Keratinocyte (primary cell): ENCODE results near the gene ANO3. TPM values are rescaled to one million over a fixed set of nuclear protein-coding genes. Genes with fewer than 3 reads are reported as not detected.

Experiments used
- DNase-seq: peaks from one replicate; pipeline ENCODE4 v3.0.0-alpha.2; 2011; ENCODE audit warnings: low read depth, missing footprints, low spot score
- FAIRE-seq: peaks from 2 replicates; lab custom pipeline; 2011; peaks lifted over from hg19 to GRCh38; lab: Jason Lieb, UNC
- H2AFZ ChIP-seq: 2 replicates; pipeline ENCODE4 v1.6.0; 2012; ENCODE audit warnings: low read length, control low read depth, inconsistent platforms; ENCODE audit not compliant: control insufficient read depth
- H3K27ac ChIP-seq: 2 replicates; pipeline ENCODE4 v1.5.1; 2011; ENCODE audit warnings: low read length; ENCODE audit not compliant: control insufficient read depth, insufficient read depth
- H3K27me3 ChIP-seq: 3 replicates; pipeline ENCODE4 v1.6.0; 2011; ENCODE audit warnings: low read length; ENCODE audit not compliant: control insufficient read depth, insufficient read depth; ENCODE audit errors: extremely low read depth
- H3K36me3 ChIP-seq, 2 experiments: 2 replicates in 1 of 2; 3 replicates in 1 of 2; pipeline ENCODE4 v1.5.1; 2011; ENCODE audit warnings: low read length in 2 of 2, mild to moderate bottlenecking in 1 of 2; ENCODE audit not compliant: control insufficient read depth in 2 of 2, insufficient read depth in 2 of 2; ENCODE audit errors: extremely low read depth in 1 of 2
- H3K4me1 ChIP-seq: 3 replicates; pipeline ENCODE4 v1.5.1; 2011; ENCODE audit warnings: low read length; ENCODE audit not compliant: control insufficient read depth, insufficient read depth; ENCODE audit errors: extremely low read depth
- H3K4me2 ChIP-seq: 3 replicates; pipeline ENCODE4 v1.6.0; 2011; ENCODE audit warnings: low read depth, low read length; ENCODE audit not compliant: control insufficient read depth, insufficient read depth; ENCODE audit errors: extremely low read depth
- H3K4me3 ChIP-seq, 3 experiments: fragments of 200-600 bp in 1 of 3; sonication (generic) in 1 of 3; 2 replicates in 2 of 3; 3 replicates in 1 of 3; pipeline ENCODE4 v1.5.1; 2011 to 2016; ENCODE audit warnings: low read length in 3 of 3, mild to moderate bottlenecking in 3 of 3, control low read depth in 2 of 3, inconsistent platforms in 1 of 3, low read depth in 1 of 3, mixed read lengths in 1 of 3, mixed run types in 1 of 3, moderate library complexity in 1 of 3; ENCODE audit not compliant: control insufficient read depth in 2 of 3, insufficient read depth in 2 of 3; ENCODE audit errors: extremely low read depth in 1 of 3
- H3K79me2 ChIP-seq: 2 replicates; pipeline ENCODE4 v1.6.0; 2012; ENCODE audit warnings: low read length; ENCODE audit not compliant: control insufficient read depth, insufficient read depth
- H3K9ac ChIP-seq: 3 replicates; pipeline ENCODE4 v1.6.0; 2011; ENCODE audit warnings: low read length; ENCODE audit not compliant: control insufficient read depth, insufficient read depth; ENCODE audit errors: extremely low read depth
- H3K9me1 ChIP-seq: 3 replicates; pipeline ENCODE4 v1.6.0; 2011; ENCODE audit warnings: low read length; ENCODE audit not compliant: control insufficient read depth, insufficient read depth; ENCODE audit errors: extremely low read depth
- H3K9me3 ChIP-seq: 2 replicates; pipeline ENCODE4 v1.5.1; 2012; ENCODE audit warnings: low read depth, low read length; ENCODE audit not compliant: control insufficient read depth
- H4K20me1 ChIP-seq: 3 replicates; pipeline ENCODE4 v1.6.0; 2011; ENCODE audit warnings: low read length; ENCODE audit not compliant: control insufficient read depth, insufficient read depth; ENCODE audit errors: extremely low read depth
- EZH2 ChIP-seq: IDR thresholded peaks from one replicate; pipeline ENCODE4 v1.6.1; 2012; ENCODE audit warnings: inconsistent platforms, mild to moderate bottlenecking, low read length, moderate library complexity
- dilution Hi-C: fragments of 300-500 bp; cut with MboI; formaldehyde crosslinking; loops from one replicate; pipeline ENCODE4 v1.7.0; 2020; ENCODE audit warnings: low sequenced_read_pairs; ENCODE audit not compliant: extremely low pct_ligation_motif_present
- polyA plus RNA-seq, 5 experiments: library from polyadenylated mRNA; depleted of rRNA in 3 of 5; stranded (reverse) in 3 of 5; stranded (forward) in 1 of 5; unstranded in 1 of 5; fragments of >200 nt; gene quantifications; 1 replicate in 1 of 5; 2 replicates in 3 of 5; 3 replicates in 1 of 5; pipeline versions ENCODE4 v1.2.1 to v1.2.3, GENCODE V29; 2011 to 2012; ENCODE audit warnings: missing spikeins in 2 of 5, low read depth in 1 of 5, low replicate concordance in 1 of 5
- TF ChIP-seq, protein P1 (sequence below), 3 experiments: IDR thresholded peaks in 1 of 3; conservative IDR thresholded peaks in 1 of 3; optimal IDR thresholded peaks in 1 of 3; 2 replicates in 2 of 3; 3 replicates in 1 of 3; pipeline versions ENCODE3 to v1.5.1; 2011; ENCODE audit warnings: low read length in 3 of 3, mild to moderate bottlenecking in 3 of 3, moderate library complexity in 2 of 3, control low read depth in 1 of 3, inconsistent platforms in 1 of 3; ENCODE audit not compliant: insufficient read depth in 2 of 3; ENCODE audit errors: extremely low read depth in 1 of 3

Gene ANO3
- polyA plus RNA-seq, 1 donor (not counting 4 experiments of a cell fraction or from before 2014, with no cell fraction given), result 0.01 TPM

DNA sequence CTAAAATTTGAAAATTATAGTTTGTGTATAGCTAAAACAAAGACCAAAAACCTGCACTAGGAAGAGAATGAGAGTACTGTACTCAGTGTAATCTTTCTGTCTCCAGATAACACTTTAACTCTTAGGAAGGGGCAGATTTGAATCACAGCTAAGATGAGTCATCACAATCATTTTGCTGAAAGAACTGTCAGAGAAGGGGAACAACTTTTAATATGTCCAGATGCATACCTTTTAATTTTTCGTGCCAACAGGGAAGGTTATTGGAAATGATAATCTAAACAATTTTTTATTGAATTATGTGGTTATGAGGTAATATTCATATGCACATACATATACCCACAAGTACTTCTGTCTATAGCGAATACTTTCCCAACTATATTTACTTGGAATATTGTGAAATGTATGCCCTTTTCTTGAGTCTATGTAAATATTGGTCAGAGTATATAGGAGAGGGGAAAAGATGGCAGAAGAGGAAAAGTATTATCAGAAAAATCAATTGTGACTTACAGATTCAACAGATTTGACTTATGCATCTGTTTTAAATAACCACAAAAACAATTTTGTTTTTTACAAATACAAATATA, 291.2 kb downstream of the ANO3 start:
- H3K9ac ChIP-seq, result no peak overlapping the region
- H3K9me3 ChIP-seq, result no peaks in the 10 kb centered on the region
- H3K9me1 ChIP-seq, result no peaks in the 10 kb centered on the region
- no peak overlapping the region for H3K4me3 ChIP-seq
- no peak overlapping the region for H2AFZ ChIP-seq
- FAIRE-seq (peak; percentile 70), DNase-seq (no peak)
- peak overlapping the region; percentile 56 for H3K27ac ChIP-seq
- H4K20me1 ChIP-seq, result no peaks in the 10 kb centered on the region
- no peaks in the 10 kb centered on the region for H3K27me3 ChIP-seq
- H3K4me2 ChIP-seq, result peak overlapping the region; percentile 31
- dilution Hi-C loops, result no loop called here
- no peaks in the 10 kb centered on the region for H3K36me3 ChIP-seq
- no peak for TF ChIP-seq EZH2
- TF ChIP-seq, protein P1, sequence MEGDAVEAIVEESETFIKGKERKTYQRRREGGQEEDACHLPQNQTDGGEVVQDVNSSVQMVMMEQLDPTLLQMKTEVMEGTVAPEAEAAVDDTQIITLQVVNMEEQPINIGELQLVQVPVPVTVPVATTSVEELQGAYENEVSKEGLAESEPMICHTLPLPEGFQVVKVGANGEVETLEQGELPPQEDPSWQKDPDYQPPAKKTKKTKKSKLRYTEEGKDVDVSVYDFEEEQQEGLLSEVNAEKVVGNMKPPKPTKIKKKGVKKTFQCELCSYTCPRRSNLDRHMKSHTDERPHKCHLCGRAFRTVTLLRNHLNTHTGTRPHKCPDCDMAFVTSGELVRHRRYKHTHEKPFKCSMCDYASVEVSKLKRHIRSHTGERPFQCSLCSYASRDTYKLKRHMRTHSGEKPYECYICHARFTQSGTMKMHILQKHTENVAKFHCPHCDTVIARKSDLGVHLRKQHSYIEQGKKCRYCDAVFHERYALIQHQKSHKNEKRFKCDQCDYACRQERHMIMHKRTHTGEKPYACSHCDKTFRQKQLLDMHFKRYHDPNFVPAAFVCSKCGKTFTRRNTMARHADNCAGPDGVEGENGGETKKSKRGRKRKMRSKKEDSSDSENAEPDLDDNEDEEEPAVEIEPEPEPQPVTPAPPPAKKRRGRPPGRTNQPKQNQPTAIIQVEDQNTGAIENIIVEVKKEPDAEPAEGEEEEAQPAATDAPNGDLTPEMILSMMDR (optimal IDR thresholded peaks at IDR 0.05 in 1 of 3, IDR thresholded peaks at IDR 0.05 in 1 of 3, conservative IDR thresholded peaks at IDR 0.05 in 1 of 3; ENCODE audit: extremely low read depth in 1 of 3, insufficient read depth in 2 of 3, low read length in 3 of 3), result no peak
- H3K79me2 ChIP-seq, result no peaks in the 10 kb centered on the region
- H3K4me1 ChIP-seq, result peaks cover 34% of the 10 kb centered on the region

DNA sequence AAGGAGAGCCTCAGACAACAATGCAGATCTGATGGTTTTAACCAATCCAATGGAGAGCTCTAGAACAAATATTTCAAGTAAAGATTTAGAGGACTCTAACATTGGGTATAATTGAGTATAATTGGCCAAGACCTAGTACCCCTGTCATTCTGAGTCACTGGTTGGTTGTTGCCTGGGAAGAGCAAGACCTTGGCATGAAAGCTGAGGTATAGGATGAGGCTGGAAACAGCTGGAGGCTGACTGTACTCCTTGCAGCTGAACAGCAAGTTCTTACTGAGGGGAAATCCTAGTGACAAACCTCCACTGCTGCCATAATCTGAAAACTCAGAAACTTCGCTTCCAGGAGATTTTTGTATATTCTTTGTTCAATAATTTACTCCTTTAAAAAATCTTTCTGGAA, 294.4 kb downstream of the ANO3 start:
- H2AFZ ChIP-seq, result no peak overlapping the region
- no peaks in the 10 kb centered on the region for H3K27me3 ChIP-seq
- H3K4me3 ChIP-seq, result no peak overlapping the region
- H3K4me1 ChIP-seq, result peaks cover 24% of the 10 kb centered on the region
- H4K20me1 ChIP-seq, result no peaks in the 10 kb centered on the region
- H3K9me1 ChIP-seq, result no peaks in the 10 kb centered on the region
- peak; percentile 32 for FAIRE-seq
- TF ChIP-seq, protein P1 (optimal IDR thresholded peaks at IDR 0.05 in 1 of 3, IDR thresholded peaks at IDR 0.05 in 1 of 3, conservative IDR thresholded peaks at IDR 0.05 in 1 of 3; ENCODE audit: extremely low read depth in 1 of 3, insufficient read depth in 2 of 3, low read length in 3 of 3), result no peak
- TF ChIP-seq EZH2, result no peak
- no peak for DNase-seq
- H3K9ac ChIP-seq, result no peak overlapping the region
- H3K9me3 ChIP-seq, result no peaks in the 10 kb centered on the region
- dilution Hi-C loops, result no loop called here
- no peak overlapping the region for H3K4me2 ChIP-seq
- no peak overlapping the region for H3K27ac ChIP-seq
- H3K79me2 ChIP-seq, result no peaks in the 10 kb centered on the region
- H3K36me3 ChIP-seq, result no peaks in the 10 kb centered on the region
